Activated naive CD8-positive, alpha-beta T cell treated with anti-CD3 and anti-CD28 coated beads, Interleukin-2, amount 50 U/mL, for 16 hours (primary cell): Measurements from ENCODE around the gene PHLDB1.
A peak's percentile ranks its signal among the peaks of the same experiment; 100 is the strongest.
"Not testable (repeated sequence)": the region's sequence is repeated elsewhere in the genome, so short reads cannot be mapped to it uniquely, and the experiment has no call there.

Experiments
- DNase-seq: peaks from one replicate; pipeline ENCODE4 v3.0.0-alpha.2; 2020; ENCODE audit warnings: low read depth, low spot score

The PHLDB1 gene

GRCh38 chr11:118684187-118684586 is 76.8 kb downstream of the PHLDB1 start:
- no peak for DNase-seq

- no peak for DNase-seq
These were observed 80.5 kb downstream of the PHLDB1 start for GRCh38 chr11:118687906-118688305.

GRCh38 chr11:118688339-118688738 is 80.9 kb downstream of the PHLDB1 start:
- DNase-seq, result not testable (repeated sequence)

- no peak for DNase-seq
These were observed 81.6 kb downstream of the PHLDB1 start for GRCh38 chr11:118688851-118689502.

- DNase-seq, result no peak
These were observed 82.1 kb downstream of the PHLDB1 start for GRCh38 chr11:118689503-118689851.

GRCh38 chr11:118689852-118690552 is 82.6 kb downstream of the PHLDB1 start:
- DNase-seq, result peak; percentile 58

GRCh38 chr11:118690553-118691304 is 83.3 kb downstream of the PHLDB1 start:
- no peak for DNase-seq

GRCh38 chr11:118691926-118692830 is 84.8 kb downstream of the PHLDB1 start:
- peak; percentile 25 for DNase-seq

- DNase-seq, result no peak
These were observed 86.8 kb downstream of the PHLDB1 start for GRCh38 chr11:118694185-118694584.

GRCh38 chr11:118694771-118695170 is 87.4 kb downstream of the PHLDB1 start:
- DNase-seq, result no peak

GRCh38 chr11:118696673-118697226 is 89.3 kb downstream of the PHLDB1 start:
- DNase-seq, result no peak

GRCh38 chr11:118697346-118697745 is 89.9 kb downstream of the PHLDB1 start:
- no peak for DNase-seq

- no peak for DNase-seq
These were observed 92.2 kb downstream of the PHLDB1 start for GRCh38 chr11:118699506-118700220.

GRCh38 chr11:118703563-118704106 is 96.2 kb downstream of the PHLDB1 start:
- DNase-seq, result no peak

- no peak for DNase-seq
These were observed 97.8 kb downstream of the PHLDB1 start for GRCh38 chr11:118705111-118705741.

- DNase-seq, result no peak
These were observed 98.6 kb downstream of the PHLDB1 start for GRCh38 chr11:118705791-118706545.

GRCh38 chr11:118706546-118706825 is 99.1 kb downstream of the PHLDB1 start:
- DNase-seq, result no peak
